ENCODE results near the gene TBC1D22A. TPM values are rescaled to one million over a fixed set of nuclear protein-coding genes. Genes with fewer than 3 reads are reported as not detected.

The TBC1D22A gene
- total and polyA plus RNA-seq, 8 donors = 12.0 to 17.6 (median 15.3) TPM

DNA sequence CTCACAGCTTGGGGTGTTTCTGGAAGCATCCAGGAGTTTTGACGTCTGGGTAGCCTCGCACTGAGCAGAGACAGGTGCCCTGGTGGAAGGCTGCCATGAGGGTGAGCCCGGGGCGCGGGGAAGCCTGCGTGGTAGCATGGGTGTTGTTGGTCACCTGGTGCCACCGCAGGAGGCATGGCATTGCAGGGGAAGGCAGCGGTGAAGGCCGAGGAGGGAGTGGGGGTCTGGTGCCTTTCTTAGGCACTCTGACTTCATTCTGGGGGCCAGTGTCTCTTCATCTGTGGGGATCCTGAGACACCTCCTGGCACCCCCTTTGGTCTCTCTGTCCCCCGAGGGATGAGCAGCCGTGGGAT, 271.2 kb downstream of the TBC1D22A start:
- no peaks in the 10 kb centered on the region for H3K9me3 ChIP-seq
- H3K36me3 ChIP-seq = no peaks in the 10 kb centered on the region
- FAIRE-seq = no peak
- 93% methylated on average over 11 of the region's 11 CpGs for WGBS, 2 donors
- ATAC-seq = no peak
- DNase-seq = peak in 2 of 6 donors; percentile 39 to 50
- no peak overlapping the region for H3K27ac ChIP-seq
- TF ChIP-seq CTCF (IDR thresholded peaks at IDR 0.05) = no peak
- H3K4me1 ChIP-seq = peaks cover 8 to 17% (median 13%) of the 10 kb centered on the region in 3 donors
- H3K4me3 ChIP-seq = no peak overlapping the region
- intact Hi-C loops (cut with DNase I) = no loop called here
- no peaks in the 10 kb centered on the region for H3K27me3 ChIP-seq

DNA sequence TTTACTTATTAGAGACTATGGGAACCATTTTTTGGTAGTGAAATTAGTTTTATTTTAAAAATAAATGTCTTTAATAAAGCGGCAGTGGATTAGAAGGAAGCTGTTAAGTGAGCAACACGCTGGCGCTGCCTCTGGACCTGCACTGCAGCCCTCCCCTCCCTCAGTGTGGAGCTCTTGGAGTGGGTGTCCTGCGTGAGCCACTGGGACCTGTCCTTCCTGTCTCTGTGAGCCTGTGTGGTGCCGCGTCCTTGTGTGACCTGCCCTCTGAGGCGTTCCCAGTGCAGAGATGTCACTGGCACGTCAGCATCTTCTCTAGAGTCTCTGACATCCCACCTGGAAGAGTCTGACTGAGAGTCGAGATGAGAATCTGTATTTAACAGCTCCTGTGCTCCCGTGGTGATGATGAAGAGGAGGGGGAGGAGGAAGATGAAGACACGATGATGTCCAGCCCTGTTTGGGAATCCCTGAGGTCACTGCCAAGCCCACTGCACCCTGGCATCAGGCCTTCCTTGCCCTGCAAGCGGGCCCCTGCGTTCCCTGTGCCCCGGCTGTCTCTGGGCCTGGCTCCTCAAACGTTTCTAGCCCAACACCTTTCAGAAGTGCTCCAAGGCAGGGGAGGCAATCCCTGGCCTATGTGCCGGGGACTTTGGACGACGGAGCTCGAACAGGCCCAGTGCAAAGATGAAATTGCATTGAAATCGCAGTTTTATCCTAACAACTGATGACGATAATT, 271.8 kb downstream of the TBC1D22A start:
- no peak overlapping the region for H3K27ac ChIP-seq
- DNase-seq (peak in 2 of 6 donors; percentile 36 to 40), FAIRE-seq (no peak), ATAC-seq (no peak)
- no peaks in the 10 kb centered on the region for H3K27me3 ChIP-seq
- 88 to 91% methylated on average over 21 of the region's 21 CpGs for WGBS, 2 donors
- no peaks in the 10 kb centered on the region for H3K9me3 ChIP-seq
- no peak for TF ChIP-seq CTCF (IDR thresholded peaks at IDR 0.05)
- no peaks in the 10 kb centered on the region for H3K36me3 ChIP-seq
- no peak overlapping the region for H3K4me3 ChIP-seq
- H3K4me1 ChIP-seq = peaks cover 8 to 17% (median 13%) of the 10 kb centered on the region in 3 donors
- intact Hi-C loops (cut with DNase I) = no loop called here

- WGBS, 2 donors = 76 to 78% methylated on average over 11 of the region's 11 CpGs
- TF ChIP-seq CTCF (IDR thresholded peaks at IDR 0.05) = no peak
- DNase-seq (peak in 3 of 6 donors; percentile 14 to 55 (median 41)), ATAC-seq (no peak), FAIRE-seq (no peak)
- Histone ChIP-seq H3K36me3 (no peaks in the 10 kb centered on the region), H3K4me1 (peaks cover 8 to 17% (median 13%) of the 10 kb centered on the region in 3 donors), H3K4me3 (no peak overlapping the region), H3K27me3 (no peaks in the 10 kb centered on the region), H3K9me3 (no peaks in the 10 kb centered on the region), H3K27ac (no peak overlapping the region)
- intact Hi-C loops (cut with DNase I) = no loop called here
Measured at GRCh38 chr22:47034905-47035419, 272.5 kb downstream of the TBC1D22A start.

- intact Hi-C loops (cut with DNase I) = no loop called here
- H3K9me3 ChIP-seq = no peaks in the 10 kb centered on the region
- H3K27ac ChIP-seq = no peak overlapping the region
- peaks cover 8 to 17% (median 13%) of the 10 kb centered on the region in 3 donors for H3K4me1 ChIP-seq
- H3K36me3 ChIP-seq = no peaks in the 10 kb centered on the region
- H3K27me3 ChIP-seq = no peaks in the 10 kb centered on the region
- DNase-seq (peak in 3 of 6 donors; percentile 18 to 41 (median 41)), ATAC-seq (no peak), FAIRE-seq (no peak)
- no peak for TF ChIP-seq CTCF (IDR thresholded peaks at IDR 0.05)
- no peak overlapping the region for H3K4me3 ChIP-seq
- 85 to 88% methylated on average over 11 of the region's 11 CpGs for WGBS, 2 donors
Measured at GRCh38 chr22:47035425-47035881, 273.0 kb downstream of the TBC1D22A start.

DNA sequence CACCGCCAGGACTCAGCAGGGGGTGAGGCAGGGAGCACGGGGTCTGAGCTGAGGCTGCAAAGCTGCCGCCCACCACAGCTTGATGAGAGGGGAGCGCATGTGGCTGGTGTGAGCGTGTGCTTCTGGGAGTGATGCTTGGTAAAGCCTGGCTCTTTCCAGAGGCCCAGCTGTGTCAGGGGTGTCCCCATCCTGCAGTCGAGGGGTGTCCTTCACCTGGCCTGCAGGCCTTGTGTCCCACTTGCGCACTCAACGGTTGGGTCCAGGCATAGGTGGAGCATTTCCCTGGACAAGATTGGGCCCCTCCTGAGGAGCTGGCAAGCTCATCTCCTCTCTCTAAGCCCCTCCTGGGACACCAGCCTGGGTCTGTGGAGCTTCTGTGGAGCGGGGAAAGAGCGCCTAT, 273.9 kb downstream of the TBC1D22A start:
- peak in 2 of 6 donors; percentile 35 to 38 for DNase-seq
- intact Hi-C loops (cut with DNase I) = no loop called here
- no peak for FAIRE-seq
- no peak for TF ChIP-seq CTCF (IDR thresholded peaks at IDR 0.05)
- no peaks in the 10 kb centered on the region for H3K36me3 ChIP-seq
- no peak for ATAC-seq
- H3K4me1 ChIP-seq = peaks cover 8 to 17% (median 13%) of the 10 kb centered on the region in 3 donors
- H3K27ac ChIP-seq = no peak overlapping the region
- H3K4me3 ChIP-seq = no peak overlapping the region
- H3K27me3 ChIP-seq = no peaks in the 10 kb centered on the region
- no peaks in the 10 kb centered on the region for H3K9me3 ChIP-seq
- 93 to 96% methylated on average over 10 of the region's 10 CpGs for WGBS, 2 donors
